ENCODE results near the gene GNAQ.

Gene GNAQ

DNA sequence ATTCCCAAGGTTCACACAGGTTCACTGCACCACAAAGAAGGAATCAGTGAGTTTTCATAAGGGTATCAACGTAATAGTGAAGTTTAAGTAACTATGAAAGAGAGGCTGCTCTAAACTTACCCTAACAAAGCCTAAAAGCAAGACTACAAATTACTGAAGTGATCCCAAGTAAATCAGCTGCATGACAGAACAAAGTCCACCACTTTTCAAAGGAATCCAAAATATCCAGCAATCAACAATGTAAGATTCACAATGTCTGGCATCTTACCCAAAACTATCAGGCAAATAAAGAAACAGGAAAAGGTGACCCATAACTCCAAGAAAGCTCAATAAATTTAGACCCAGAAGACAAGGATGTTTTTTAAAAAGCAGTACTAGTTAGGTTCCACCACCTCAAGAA lies 70.1 kb downstream of the GNAQ start:
- H3K4me1 Mint-ChIP-seq, result no peaks in the 10 kb centered on the region
- H3K36me3 Mint-ChIP-seq, result no peaks in the 10 kb centered on the region
- DNase-seq, result no peak

DNA sequence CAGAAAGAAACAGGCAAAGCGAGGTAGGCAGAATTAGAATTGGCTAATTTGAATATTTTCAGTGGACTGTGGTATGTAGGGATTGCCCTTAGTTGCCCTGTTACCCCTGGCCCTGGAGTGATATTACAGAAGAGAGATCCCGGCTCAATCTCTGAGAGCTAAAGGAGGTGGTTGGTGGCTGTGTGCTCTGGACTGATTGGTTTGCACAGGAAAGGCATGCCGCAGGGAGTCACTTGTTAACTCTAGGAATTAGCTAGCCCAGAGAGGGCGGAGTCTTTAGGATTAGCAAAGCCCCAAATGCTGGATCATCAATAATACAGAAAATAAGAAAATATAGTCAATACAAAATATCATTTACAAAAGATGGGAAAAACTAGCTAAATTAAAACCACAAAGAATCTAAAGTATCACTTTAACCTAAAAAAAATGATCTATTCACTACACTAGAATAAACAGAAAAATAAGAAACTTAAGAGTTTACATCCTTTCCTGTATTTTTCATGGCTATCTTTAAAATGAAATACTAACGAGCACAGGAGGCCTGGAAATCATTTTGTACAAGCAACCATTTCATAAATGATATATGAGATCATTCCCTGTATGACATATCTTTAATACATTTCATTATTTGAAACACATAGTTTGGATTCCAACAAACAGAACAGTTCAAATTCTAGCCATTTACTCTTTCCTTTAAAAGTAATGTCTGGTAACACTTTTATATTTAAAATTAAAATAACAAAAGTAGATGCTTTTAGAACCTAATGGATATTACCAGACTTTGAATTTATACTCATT lies 71.1 kb downstream of the GNAQ start:
- DNase-seq (no peak), ATAC-seq (replicated peaks) (no peak)
- Mint-ChIP-seq H3K27me3 (peaks cover 0 to 19% of the 10 kb centered on the region in 2 donors), H3K36me3 (no peaks in the 10 kb centered on the region), H3K4me3 (no peak overlapping the region), H3K4me1 (no peaks in the 10 kb centered on the region), H3K9me3 (no peaks in the 10 kb centered on the region), H3K27ac (no peak overlapping the region)

More for the DNA sequence above, 70.1 kb downstream of the GNAQ start:
- Mint-ChIP-seq H3K27me3 (peaks cover 0 to 19% of the 10 kb centered on the region in 2 donors), H3K9me3 (no peaks in the 10 kb centered on the region), H3K4me3 (no peak overlapping the region), H3K27ac (no peak overlapping the region)
- no peak for ATAC-seq (replicated peaks)

DNA sequence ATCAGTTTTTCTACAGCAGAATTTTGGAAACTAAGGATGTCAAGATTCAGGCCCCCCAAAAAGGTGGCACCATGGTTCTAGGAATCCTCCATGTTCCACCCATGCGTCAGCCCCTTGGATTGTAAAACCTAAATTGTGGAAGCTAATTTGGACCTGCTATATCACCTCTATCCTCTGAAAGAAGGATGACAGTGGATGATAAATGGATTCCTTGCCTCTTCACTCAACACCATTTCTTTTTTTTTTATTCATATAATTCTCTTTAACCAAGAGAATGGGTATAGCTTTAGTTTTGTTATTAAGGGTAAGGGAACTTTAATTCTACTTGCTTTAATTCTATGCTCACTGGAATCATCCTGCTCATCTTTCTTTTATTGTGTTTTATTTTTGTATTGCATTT lies 71.8 kb downstream of the GNAQ start:
- Mint-ChIP-seq H3K27ac (no peak overlapping the region), H3K9me3 (no peaks in the 10 kb centered on the region), H3K36me3 (no peaks in the 10 kb centered on the region), H3K27me3 (peaks cover 0 to 19% of the 10 kb centered on the region in 2 donors), H3K4me3 (no peak overlapping the region), H3K4me1 (no peaks in the 10 kb centered on the region)
- no peak for ATAC-seq (replicated peaks)
- DNase-seq, result no peak

DNA sequence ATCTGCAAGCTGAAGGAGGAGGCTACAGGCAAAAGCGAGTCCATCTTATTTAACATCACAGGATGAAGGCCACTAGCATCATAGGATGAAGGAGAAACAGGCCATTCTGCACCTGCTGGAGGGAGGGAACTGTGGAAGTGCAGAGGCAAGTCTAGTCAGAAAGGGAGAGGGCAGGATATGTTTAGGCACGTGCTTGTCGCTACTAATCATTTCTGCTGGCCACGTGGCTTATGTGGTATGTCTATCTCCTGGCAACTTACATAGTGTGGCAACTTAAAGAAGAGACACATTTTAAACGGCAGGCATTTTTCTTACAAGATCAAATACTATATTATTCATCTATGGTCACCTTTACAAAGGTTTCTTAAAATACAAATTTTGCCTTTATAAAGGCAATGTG lies 74.0 kb downstream of the GNAQ start:
- Mint-ChIP-seq H3K4me3 (no peak overlapping the region), H3K4me1 (no peaks in the 10 kb centered on the region), H3K27me3 (peaks cover 0 to 19% of the 10 kb centered on the region in 2 donors), H3K27ac (no peak overlapping the region), H3K9me3 (no peaks in the 10 kb centered on the region), H3K36me3 (no peaks in the 10 kb centered on the region)
- ATAC-seq (replicated peaks) (no peak), DNase-seq (no peak)

DNA sequence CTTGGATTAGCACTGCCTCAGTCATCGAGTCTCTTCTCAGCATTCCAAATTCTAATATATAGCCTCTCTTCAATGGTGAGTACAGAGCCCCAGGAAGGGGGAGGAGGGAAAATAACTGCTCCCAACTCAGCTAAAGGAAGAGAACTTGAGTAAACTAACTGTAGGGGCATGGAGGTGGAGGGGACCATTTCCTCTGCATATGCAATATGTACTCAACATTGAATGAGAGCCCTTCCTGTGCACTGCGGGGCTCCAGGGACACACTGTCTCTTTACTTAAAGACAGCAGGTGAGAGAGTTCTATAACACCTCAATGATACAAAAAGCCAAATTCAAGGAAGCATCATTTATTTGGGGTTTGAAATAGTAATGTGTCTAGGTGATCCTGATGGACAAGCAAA lies 75.1 kb downstream of the GNAQ start:
- Mint-ChIP-seq H3K9me3 (no peaks in the 10 kb centered on the region), H3K27ac (no peak overlapping the region), H3K27me3 (peaks cover 0 to 16% of the 10 kb centered on the region in 2 donors), H3K36me3 (no peaks in the 10 kb centered on the region), H3K4me3 (no peak overlapping the region), H3K4me1 (peaks cover 0 to 1% of the 10 kb centered on the region in 2 donors)
- ATAC-seq (replicated peaks) (no peak), DNase-seq (no peak)

DNA sequence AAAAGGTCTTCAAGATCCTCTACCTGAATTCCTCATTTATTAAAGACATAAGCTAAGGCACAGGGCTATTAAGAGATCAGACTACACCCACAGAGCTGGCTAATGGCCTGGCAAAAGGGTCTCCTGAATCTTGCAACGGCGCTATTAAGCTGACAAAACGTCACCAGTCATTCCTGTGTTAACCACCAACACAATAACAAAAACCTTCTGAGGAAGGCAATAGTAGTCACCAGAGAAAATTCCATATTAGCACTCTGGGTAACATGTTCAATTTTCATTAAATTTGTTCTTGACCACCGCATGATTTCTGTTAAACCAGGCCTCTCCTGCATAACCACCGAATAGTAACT lies 77.0 kb downstream of the GNAQ start:
- no peak overlapping the region for H3K4me3 Mint-ChIP-seq
- peaks cover 9 to 11% of the 10 kb centered on the region in 2 donors for H3K4me1 Mint-ChIP-seq
- H3K27me3 Mint-ChIP-seq, result peaks cover 0 to 11% of the 10 kb centered on the region in 2 donors
- DNase-seq, result no peak
- no peak for ATAC-seq (replicated peaks)
- no peaks in the 10 kb centered on the region for H3K36me3 Mint-ChIP-seq
- no peak overlapping the region for H3K27ac Mint-ChIP-seq
- no peaks in the 10 kb centered on the region for H3K9me3 Mint-ChIP-seq

DNA sequence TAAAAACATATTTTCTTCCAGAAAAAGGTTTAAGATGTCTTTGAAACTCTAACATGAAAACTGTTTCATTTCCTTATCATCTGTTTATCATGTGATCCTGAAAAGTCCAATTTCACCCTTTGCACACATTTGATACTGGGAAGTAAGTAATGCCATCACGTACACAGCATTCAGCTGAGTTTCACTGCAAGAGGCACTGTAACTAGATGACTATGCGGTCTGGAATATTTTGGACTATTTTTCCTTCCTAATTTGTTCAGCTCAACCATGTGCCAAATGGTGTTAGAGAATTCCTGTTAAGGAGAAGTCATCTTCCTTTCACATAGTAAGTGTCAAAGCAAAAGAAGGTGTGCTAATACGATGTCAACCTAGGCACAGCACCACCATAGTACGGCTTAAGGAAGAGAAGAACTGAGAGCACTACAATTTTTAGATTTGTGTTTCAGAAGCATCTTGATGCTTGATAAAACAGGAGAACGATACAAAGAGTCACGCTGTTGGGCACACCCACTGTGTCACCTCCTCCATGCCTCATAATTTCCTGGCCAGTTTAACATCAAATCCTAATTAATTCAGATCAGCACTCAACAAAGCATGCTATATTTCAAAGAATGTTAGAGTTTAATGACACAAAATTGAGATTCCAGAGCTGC lies 77.5 kb downstream of the GNAQ start:
- Mint-ChIP-seq H3K27me3 (peaks cover 0 to 11% of the 10 kb centered on the region in 2 donors), H3K27ac (no peak overlapping the region), H3K4me1 (peaks cover 9 to 12% of the 10 kb centered on the region in 2 donors), H3K9me3 (no peaks in the 10 kb centered on the region), H3K36me3 (no peaks in the 10 kb centered on the region), H3K4me3 (no peak overlapping the region)
- no peak for ATAC-seq (replicated peaks)
- no peak for DNase-seq

DNA sequence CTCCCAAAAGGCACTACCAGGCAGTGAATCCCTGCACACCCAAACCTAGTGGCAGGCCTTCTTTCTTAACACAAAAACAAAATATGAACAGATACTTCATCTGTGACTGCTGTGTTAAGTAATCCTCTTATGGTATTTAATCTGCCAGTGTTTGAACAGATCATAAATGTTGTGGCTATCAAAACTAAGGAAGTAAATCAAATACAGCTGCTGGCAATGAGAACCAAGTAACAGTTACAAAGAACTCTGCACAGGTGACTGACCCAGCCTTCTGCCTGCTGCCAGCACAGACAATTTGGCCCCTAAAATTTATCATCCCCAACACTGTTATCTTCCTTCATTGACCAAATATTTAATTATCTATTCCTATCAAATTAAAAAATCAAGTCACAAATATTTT lies 78.0 kb downstream of the GNAQ start:
- Mint-ChIP-seq H3K36me3 (no peaks in the 10 kb centered on the region), H3K27ac (no peak overlapping the region), H3K4me3 (no peak overlapping the region), H3K4me1 (peaks cover 9 to 12% of the 10 kb centered on the region in 2 donors), H3K9me3 (no peaks in the 10 kb centered on the region), H3K27me3 (peaks cover 0 to 11% of the 10 kb centered on the region in 2 donors)
- DNase-seq (no peak), ATAC-seq (replicated peaks) (no peak)

DNA sequence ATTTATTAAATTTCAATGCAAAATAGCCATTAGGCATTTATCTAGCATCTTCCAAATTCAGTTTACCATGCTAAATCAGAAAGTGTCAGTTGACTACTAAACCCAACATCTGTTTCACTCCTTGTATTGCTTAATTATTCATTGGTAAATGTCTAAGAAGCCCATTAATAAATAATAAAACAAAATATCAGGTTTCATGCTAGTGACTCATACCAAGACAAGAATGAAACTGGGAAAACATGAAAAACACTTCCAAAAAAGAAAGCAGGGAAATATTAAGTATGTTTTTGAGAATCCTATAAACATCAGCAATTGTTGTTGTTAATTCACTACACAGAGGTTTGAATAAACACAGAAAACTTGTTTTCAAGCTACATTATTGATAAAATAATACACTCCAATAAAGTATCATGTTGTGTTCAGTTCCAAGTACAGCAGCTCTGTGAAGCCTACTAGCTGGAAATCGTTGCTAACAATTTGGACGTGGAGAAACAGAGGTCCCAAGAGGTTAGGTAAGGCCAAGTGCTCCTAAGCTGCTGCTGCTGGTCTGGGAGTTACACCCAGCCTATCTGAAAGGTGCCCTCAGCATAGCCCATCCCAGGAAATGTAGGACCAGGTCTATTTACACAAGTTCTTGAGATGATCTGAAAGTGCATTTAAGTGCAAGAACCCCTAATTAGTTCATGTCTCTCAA lies 78.8 kb downstream of the GNAQ start:
- H3K4me3 Mint-ChIP-seq, result no peak overlapping the region
- no peaks in the 10 kb centered on the region for H3K36me3 Mint-ChIP-seq
- H3K4me1 Mint-ChIP-seq, result peaks cover 9 to 12% of the 10 kb centered on the region in 2 donors
- no peaks in the 10 kb centered on the region for H3K9me3 Mint-ChIP-seq
- no peak overlapping the region for H3K27ac Mint-ChIP-seq
- no peak for ATAC-seq (replicated peaks)
- peaks cover 0 to 9% of the 10 kb centered on the region in 2 donors for H3K27me3 Mint-ChIP-seq
- DNase-seq, result no peak

DNA sequence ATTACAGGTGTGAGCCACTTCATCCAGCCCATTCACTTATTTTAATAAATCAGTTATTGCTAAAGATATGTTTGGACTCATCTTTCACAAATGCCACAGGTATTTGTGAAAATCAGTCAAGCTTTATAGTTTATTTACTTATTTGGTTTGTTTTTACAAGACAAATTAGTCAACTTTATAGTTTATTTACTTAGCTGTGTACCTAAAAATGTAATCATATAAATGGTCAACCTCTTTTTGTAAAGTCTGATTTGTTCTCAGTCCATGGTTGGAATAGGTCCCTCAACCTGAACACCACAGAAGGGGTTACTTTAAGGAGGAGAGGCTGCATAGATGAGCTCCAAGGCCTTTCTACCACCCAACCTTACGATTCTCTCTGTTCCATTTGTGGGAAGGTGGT lies 80.2 kb downstream of the GNAQ start:
- Mint-ChIP-seq H3K36me3 (no peaks in the 10 kb centered on the region), H3K27ac (no peak overlapping the region), H3K4me3 (no peak overlapping the region), H3K27me3 (peaks cover 0 to 3% of the 10 kb centered on the region in 2 donors), H3K4me1 (peaks cover 9 to 14% of the 10 kb centered on the region in 2 donors), H3K9me3 (no peaks in the 10 kb centered on the region)
- DNase-seq (no peak), ATAC-seq (replicated peaks) (no peak)

DNA sequence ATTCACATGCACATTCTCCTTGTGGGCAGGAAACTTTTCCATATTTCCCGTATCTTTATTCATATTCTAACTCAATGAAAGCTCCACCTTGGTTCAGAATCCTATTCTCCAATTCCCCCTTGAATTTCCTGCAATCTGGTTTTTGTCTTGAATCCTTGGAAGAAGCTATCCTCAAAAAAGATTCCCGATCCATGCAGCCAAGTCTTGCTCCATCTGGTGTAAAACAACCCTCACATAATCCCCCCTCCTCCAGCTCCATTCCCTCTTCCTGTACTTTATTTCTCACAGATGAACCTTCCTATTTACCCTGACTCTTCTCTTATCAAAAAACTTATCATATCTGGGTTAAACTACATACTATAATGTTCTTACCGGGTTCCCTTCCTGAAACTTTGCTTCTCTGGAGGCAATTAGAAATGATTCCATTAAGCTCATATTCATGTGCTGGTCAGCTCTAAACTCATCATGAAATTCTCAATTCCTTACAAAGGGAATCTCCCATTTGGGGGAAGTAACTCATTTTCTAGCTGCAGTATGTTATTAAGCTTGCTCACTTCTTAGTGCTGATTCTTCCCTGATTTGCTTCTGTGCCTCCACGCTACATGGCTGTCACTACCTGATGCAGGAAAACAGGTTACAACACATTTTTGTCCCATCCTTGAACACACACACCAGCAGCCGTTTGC lies 81.7 kb downstream of the GNAQ start:
- DNase-seq, result no peak
- peaks cover 12 to 23% of the 10 kb centered on the region in 2 donors for H3K4me1 Mint-ChIP-seq
- no peak overlapping the region for H3K4me3 Mint-ChIP-seq
- H3K9me3 Mint-ChIP-seq, result no peaks in the 10 kb centered on the region
- ATAC-seq (replicated peaks), result no peak
- peaks cover 0 to 3% of the 10 kb centered on the region in 2 donors for H3K27me3 Mint-ChIP-seq
- no peak overlapping the region for H3K27ac Mint-ChIP-seq
- H3K36me3 Mint-ChIP-seq, result no peaks in the 10 kb centered on the region

DNA sequence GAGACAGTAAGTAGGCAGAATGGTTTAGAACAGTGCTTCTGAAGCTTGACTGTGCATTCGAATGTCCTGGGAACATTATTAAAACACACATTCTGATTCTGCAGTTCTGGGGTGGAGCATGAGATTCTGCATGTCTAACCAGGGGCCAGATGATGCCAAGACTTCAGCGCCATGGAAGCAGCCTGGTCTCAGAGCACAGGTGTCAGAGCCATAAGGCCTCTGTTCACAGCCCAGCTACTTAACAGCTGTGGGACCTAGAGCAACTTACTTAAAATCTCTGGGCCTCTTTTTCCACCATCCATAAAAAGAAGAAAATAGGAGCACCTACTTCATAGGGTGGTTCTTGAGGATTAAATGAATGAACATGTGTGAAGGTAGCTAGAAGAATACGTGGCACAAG lies 84.0 kb downstream of the GNAQ start:
- Mint-ChIP-seq H3K4me1 (peaks cover 14 to 31% of the 10 kb centered on the region in 2 donors), H3K36me3 (no peaks in the 10 kb centered on the region), H3K27me3 (peaks cover 0 to 3% of the 10 kb centered on the region in 2 donors), H3K27ac (no peak overlapping the region), H3K9me3 (no peaks in the 10 kb centered on the region), H3K4me3 (no peak overlapping the region)
- no peak for DNase-seq
- no peak for ATAC-seq (replicated peaks)

DNA sequence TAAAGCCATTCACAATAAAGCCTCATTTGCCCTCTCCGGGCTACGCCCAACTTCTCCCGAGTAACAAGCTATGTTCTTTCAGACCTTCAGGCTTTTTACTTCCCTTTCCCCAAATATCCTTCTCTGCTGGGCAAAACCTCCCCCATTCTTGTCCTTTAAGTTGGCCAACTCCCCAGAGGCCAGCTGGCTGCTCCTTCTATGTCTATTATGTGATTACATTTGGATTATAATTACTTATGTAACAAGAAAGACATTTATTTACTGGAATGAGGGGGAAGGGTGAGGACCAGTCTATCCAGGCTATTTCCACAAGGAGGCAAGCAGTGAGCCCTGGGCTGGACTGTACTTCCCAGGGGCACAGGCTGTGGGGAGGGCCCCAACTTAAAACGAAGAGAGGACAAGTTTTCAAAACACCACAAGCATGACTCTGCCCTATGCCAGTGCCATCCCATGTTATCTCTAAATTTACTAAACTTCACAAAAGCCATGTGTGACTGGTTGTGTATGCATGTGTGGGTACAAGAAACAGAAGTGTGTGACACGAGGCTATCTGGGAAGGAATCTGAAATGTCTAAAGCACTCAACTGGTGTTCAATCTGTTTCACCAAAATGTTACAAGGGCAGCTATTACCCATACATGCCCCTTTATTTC lies 84.5 kb downstream of the GNAQ start:
- H3K9me3 Mint-ChIP-seq, result no peaks in the 10 kb centered on the region
- no peak for DNase-seq
- H3K36me3 Mint-ChIP-seq, result no peaks in the 10 kb centered on the region
- ATAC-seq (replicated peaks), result no peak
- H3K4me3 Mint-ChIP-seq, result no peak overlapping the region
- H3K27me3 Mint-ChIP-seq, result peaks cover 0 to 3% of the 10 kb centered on the region in 2 donors
- peaks cover 14 to 31% of the 10 kb centered on the region in 2 donors for H3K4me1 Mint-ChIP-seq
- no peak overlapping the region for H3K27ac Mint-ChIP-seq

DNA sequence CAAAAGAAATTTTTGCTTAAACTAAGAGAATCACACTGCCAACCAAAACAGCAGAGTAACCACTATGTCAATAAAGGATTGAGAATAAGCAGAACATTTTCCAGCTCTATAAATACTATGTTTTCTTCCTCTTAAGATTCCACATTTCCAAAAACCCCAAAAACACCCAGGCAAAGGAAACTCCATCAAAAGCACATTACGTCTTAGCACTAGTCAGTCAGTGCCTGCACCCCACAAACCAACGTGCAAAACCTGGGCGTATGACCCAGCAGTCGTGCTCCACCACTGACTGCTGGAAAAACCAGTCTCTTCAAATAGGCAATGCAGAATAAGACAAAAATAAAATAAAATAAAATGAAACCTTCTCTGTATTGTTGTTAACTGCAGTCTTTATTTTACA lies 85.3 kb downstream of the GNAQ start:
- H3K36me3 Mint-ChIP-seq, result no peaks in the 10 kb centered on the region
- H3K4me3 Mint-ChIP-seq, result no peak overlapping the region
- no peak overlapping the region for H3K27ac Mint-ChIP-seq
- H3K9me3 Mint-ChIP-seq, result no peaks in the 10 kb centered on the region
- no peak for ATAC-seq (replicated peaks)
- H3K27me3 Mint-ChIP-seq, result no peaks in the 10 kb centered on the region
- peaks cover 13 to 31% of the 10 kb centered on the region in 2 donors for H3K4me1 Mint-ChIP-seq
- no peak for DNase-seq
